ENCODE measurements around the gene FRMD4A.
"Not testable (repeated sequence)": the region's sequence is repeated elsewhere in the genome, so short reads cannot be mapped to it uniquely, and the experiment has no call there.

FRMD4A gene

GRCh38 chr10:13729586-13730305 is 601.0 kb downstream of the FRMD4A start:
- no peak for DNase-seq (ENCODE audit: low read depth, low spot score)

GRCh38 chr10:13728898-13729535 is 601.7 kb downstream of the FRMD4A start:
- no peak for DNase-seq (ENCODE audit: low read depth, low spot score)

GRCh38 chr10:13725594-13725993 is 605.1 kb downstream of the FRMD4A start:
- DNase-seq (ENCODE audit: low read depth, low spot score), result no peak

GRCh38 chr10:13724484-13724883 is 606.2 kb downstream of the FRMD4A start:
- no peak for DNase-seq (ENCODE audit: low read depth, low spot score)

GRCh38 chr10:13722747-13723653 is 607.7 kb downstream of the FRMD4A start:
- DNase-seq (ENCODE audit: low read depth, low spot score), result no peak

- DNase-seq (ENCODE audit: low read depth, low spot score), result no peak
Measured at GRCh38 chr10:13721486-13721885, 609.2 kb downstream of the FRMD4A start.

GRCh38 chr10:13720699-13721098 is 610.0 kb downstream of the FRMD4A start:
- DNase-seq (ENCODE audit: low read depth, low spot score), result no peak

- no peak for DNase-seq (ENCODE audit: low read depth, low spot score)
Measured at GRCh38 chr10:13719425-13719824, 611.3 kb downstream of the FRMD4A start.

- DNase-seq (ENCODE audit: low read depth, low spot score), result no peak
Measured at GRCh38 chr10:13718820-13719219, 611.9 kb downstream of the FRMD4A start.

GRCh38 chr10:13717936-13718772 is 612.6 kb downstream of the FRMD4A start:
- DNase-seq (ENCODE audit: low read depth, low spot score), result peak; percentile 97

GRCh38 chr10:13717571-13717935 is 613.2 kb downstream of the FRMD4A start:
- DNase-seq (ENCODE audit: low read depth, low spot score), result no peak

GRCh38 chr10:13716081-13717071 is 614.3 kb downstream of the FRMD4A start:
- peak; percentile 21 for DNase-seq (ENCODE audit: low read depth, low spot score)

GRCh38 chr10:13715596-13715995 is 615.1 kb downstream of the FRMD4A start:
- DNase-seq (ENCODE audit: low read depth, low spot score), result not testable (repeated sequence)

GRCh38 chr10:13715100-13715499 is 615.6 kb downstream of the FRMD4A start:
- DNase-seq (ENCODE audit: low read depth, low spot score), result no peak

- peak; percentile 83 for DNase-seq (ENCODE audit: low read depth, low spot score)
Measured at GRCh38 chr10:13712837-13713581, 617.7 kb downstream of the FRMD4A start.

- no peak for DNase-seq (ENCODE audit: low read depth, low spot score)
Measured at GRCh38 chr10:13712476-13712836, 618.3 kb downstream of the FRMD4A start.

- no peak for DNase-seq (ENCODE audit: low read depth, low spot score)
Measured at GRCh38 chr10:13711291-13711690, 619.4 kb downstream of the FRMD4A start.

GRCh38 chr10:13709931-13710650 is 620.6 kb downstream of the FRMD4A start:
- peak; percentile 75 for DNase-seq (ENCODE audit: low read depth, low spot score)

Data from astrocyte of the hippocampus (primary cell).